ENCODE data around the gene NHS. TPM values are rescaled to one million over a fixed set of nuclear protein-coding genes. Genes with fewer than 3 reads are reported as not detected.

NHS gene
- total RNA-seq, 6 experiments from 2014 or later, result 0.06 to 0.27 (median 0.12) TPM

DNA sequence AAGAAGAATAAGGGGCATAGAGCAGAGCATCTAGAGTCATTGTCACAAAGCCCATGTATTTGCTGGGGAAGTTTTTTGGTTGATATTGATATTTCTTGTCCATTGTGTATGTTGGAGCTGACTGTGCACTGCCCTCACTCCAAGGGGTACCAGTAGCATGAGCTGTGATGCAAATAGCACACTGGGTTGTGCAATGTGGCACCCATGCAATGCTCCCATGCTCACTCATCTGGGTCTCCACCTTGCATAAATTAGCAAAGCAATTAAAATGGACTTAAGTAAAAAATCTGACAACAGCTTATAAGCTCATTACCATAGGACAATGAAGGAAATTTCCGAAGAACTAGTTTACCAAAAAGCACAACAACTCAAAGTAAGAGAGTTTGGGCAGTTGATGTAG is 87.9 kb downstream of the NHS start:
- DNase-seq, result no peak
- intact Hi-C loops (cut with DNase I), result no loop called here
- TF ChIP-seq POLR2A (IDR thresholded peaks at IDR 0.05), result no peak
- TF ChIP-seq, protein P1, sequence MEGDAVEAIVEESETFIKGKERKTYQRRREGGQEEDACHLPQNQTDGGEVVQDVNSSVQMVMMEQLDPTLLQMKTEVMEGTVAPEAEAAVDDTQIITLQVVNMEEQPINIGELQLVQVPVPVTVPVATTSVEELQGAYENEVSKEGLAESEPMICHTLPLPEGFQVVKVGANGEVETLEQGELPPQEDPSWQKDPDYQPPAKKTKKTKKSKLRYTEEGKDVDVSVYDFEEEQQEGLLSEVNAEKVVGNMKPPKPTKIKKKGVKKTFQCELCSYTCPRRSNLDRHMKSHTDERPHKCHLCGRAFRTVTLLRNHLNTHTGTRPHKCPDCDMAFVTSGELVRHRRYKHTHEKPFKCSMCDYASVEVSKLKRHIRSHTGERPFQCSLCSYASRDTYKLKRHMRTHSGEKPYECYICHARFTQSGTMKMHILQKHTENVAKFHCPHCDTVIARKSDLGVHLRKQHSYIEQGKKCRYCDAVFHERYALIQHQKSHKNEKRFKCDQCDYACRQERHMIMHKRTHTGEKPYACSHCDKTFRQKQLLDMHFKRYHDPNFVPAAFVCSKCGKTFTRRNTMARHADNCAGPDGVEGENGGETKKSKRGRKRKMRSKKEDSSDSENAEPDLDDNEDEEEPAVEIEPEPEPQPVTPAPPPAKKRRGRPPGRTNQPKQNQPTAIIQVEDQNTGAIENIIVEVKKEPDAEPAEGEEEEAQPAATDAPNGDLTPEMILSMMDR (IDR thresholded peaks at IDR 0.05), result no peak
- WGBS (ENCODE audit: insufficient coverage, low coverage, low lambda C conversion rate, missing lambda C conversion rate), result 79% methylated on average over 1 of the region's 1 CpG
- Histone ChIP-seq H3K27ac (no peak overlapping the region), H3K4me3 (no peak overlapping the region), H3K36me3 (no peaks in the 10 kb centered on the region), H3K27me3 (no peaks in the 10 kb centered on the region), H3K4me1 (no peaks in the 10 kb centered on the region), H3K9me3 (no peaks in the 10 kb centered on the region)
- no peak for ATAC-seq

DNA sequence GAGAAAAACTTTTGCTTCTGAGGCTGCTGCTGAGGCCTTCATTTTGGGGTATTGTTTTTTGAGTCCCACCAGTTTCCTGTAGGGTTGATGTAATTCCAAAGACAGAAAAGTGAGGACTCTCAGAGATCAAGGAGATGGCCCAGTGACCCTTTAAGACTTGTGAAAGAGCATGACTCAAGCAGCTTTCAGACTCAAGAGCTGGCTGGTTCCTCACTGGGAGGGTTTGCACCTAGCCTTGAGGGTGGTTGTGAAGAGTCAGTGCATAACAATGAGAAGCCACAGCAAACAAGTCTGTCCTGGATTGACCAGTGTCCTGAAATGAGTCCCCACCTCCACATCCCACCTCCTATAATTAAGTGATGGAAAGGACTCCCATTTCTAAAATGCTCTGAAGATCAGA is 89.2 kb downstream of the NHS start:
- DNase-seq, result no peak
- H3K4me1 ChIP-seq, result no peaks in the 10 kb centered on the region
- no peaks in the 10 kb centered on the region for H3K27me3 ChIP-seq
- H3K27ac ChIP-seq, result no peak overlapping the region
- TF ChIP-seq, protein P1 (IDR thresholded peaks at IDR 0.05), result no peak
- no peak for TF ChIP-seq POLR2A (IDR thresholded peaks at IDR 0.05)
- H3K9me3 ChIP-seq, result no peaks in the 10 kb centered on the region
- intact Hi-C loops (cut with DNase I), result no loop called here
- no peaks in the 10 kb centered on the region for H3K36me3 ChIP-seq
- no peak for ATAC-seq
- no peak overlapping the region for H3K4me3 ChIP-seq

DNA sequence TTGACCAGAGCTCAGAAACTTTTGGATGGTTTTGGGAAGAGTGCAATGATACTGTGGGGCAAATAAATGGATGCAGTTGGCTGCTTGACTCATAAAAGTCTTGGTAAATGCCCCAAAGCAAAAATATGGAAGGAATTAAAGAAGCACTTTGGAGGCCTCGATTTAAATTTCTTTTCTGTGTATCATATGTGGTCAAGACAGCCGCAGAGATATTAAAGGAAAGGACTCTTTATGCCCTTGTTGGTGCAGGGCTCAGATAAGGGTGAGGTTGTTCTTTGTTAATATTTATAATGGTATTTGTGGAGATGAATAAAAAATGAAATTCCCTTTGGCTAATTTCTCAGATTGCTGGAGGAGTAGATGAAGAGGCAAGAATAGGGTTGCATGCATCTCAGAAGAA is 90.2 kb downstream of the NHS start:
- ATAC-seq, result no peak
- 55% methylated on average over 2 of the region's 2 CpGs for WGBS (ENCODE audit: insufficient coverage, low coverage, low lambda C conversion rate, missing lambda C conversion rate)
- intact Hi-C loops (cut with DNase I), result no loop called here

DNA sequence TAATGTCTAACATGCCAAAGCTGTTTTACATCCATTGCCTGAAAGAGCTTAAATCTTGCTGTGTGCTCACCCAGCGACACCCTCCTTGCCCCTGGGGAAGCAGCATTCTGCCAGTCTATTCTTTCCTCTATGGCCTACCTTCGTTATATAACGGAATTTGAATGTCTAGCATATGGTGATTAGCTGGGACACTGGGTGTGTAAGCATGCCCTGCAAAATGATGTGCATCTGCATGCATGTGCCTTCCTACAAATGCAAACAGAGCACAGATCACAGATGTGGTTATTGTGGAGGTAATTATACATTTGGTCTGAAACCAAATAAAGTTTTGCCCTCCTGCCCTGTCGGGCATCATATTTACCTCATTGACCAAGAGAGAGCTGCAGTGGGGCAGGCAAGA is 90.8 kb downstream of the NHS start:
- TF ChIP-seq, protein P1 (IDR thresholded peaks at IDR 0.05), result no peak
- TF ChIP-seq POLR2A (IDR thresholded peaks at IDR 0.05), result no peak
- ATAC-seq (no peak), DNase-seq (no peak)
- no peak overlapping the region for H3K27ac ChIP-seq
- H3K9me3 ChIP-seq, result no peaks in the 10 kb centered on the region
- no peaks in the 10 kb centered on the region for H3K36me3 ChIP-seq
- WGBS (ENCODE audit: insufficient coverage, low coverage, low lambda C conversion rate, missing lambda C conversion rate), result 55% methylated on average over 4 of the region's 4 CpGs
- intact Hi-C loops (cut with DNase I), result no loop called here
- no peaks in the 10 kb centered on the region for H3K27me3 ChIP-seq
- H3K4me1 ChIP-seq, result no peaks in the 10 kb centered on the region
- no peak overlapping the region for H3K4me3 ChIP-seq

More for the DNA sequence above, 90.2 kb downstream of the NHS start:
- DNase-seq, result no peak
- Histone ChIP-seq H3K4me3 (no peak overlapping the region), H3K27ac (no peak overlapping the region), H3K9me3 (no peaks in the 10 kb centered on the region), H3K27me3 (no peaks in the 10 kb centered on the region), H3K4me1 (no peaks in the 10 kb centered on the region), H3K36me3 (no peaks in the 10 kb centered on the region)
- TF ChIP-seq, protein P1 (IDR thresholded peaks at IDR 0.05), result no peak
- no peak for TF ChIP-seq POLR2A (IDR thresholded peaks at IDR 0.05)

DNA sequence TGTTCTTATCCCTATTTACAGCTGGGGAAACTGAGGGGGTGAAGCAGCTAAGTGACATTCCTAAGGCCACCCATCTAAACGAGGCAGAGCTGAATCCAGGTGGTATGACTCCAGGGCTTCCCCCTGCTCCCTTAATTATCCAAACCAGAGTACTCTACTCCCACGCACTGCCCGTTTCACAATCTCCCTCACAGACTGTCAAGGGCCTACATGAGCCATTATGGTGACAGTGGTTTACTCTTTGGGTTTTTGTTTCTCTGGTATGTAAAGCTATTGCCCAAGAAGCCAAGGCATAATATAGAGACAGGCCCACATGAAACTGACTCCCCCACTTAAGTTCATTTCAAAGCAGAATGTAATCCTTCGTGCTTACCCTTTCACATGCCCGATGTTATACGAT is 95.1 kb downstream of the NHS start:
- intact Hi-C loops (cut with DNase I), result no loop called here
- DNase-seq, result no peak
- H3K36me3 ChIP-seq, result no peaks in the 10 kb centered on the region
- no peaks in the 10 kb centered on the region for H3K4me1 ChIP-seq
- no peak for TF ChIP-seq POLR2A (IDR thresholded peaks at IDR 0.05)
- TF ChIP-seq, protein P1 (IDR thresholded peaks at IDR 0.05), result no peak
- H3K4me3 ChIP-seq, result no peak overlapping the region
- ATAC-seq, result no peak
- no peaks in the 10 kb centered on the region for H3K9me3 ChIP-seq
- WGBS (ENCODE audit: insufficient coverage, low coverage, low lambda C conversion rate, missing lambda C conversion rate), result 70% methylated on average over 6 of the region's 6 CpGs
- no peaks in the 10 kb centered on the region for H3K27me3 ChIP-seq
- no peak overlapping the region for H3K27ac ChIP-seq
